Activated naive CD4-positive, alpha-beta T cell (primary cell): ENCODE data around the gene C10orf67.
"Not testable (repeated sequence)": the region's sequence is repeated elsewhere in the genome, so short reads cannot be mapped to it uniquely, and the experiment has no call there.

Source experiments
- DNase-seq, 4 experiments: peaks; one replicate each; lab custom pipeline; 2025; lab: John Stamatoyannopoulos, UW

C10orf67 gene

GRCh38 chr10:23263441-23264164 is 81.0 kb downstream of the C10orf67 start:
- DNase-seq = no peak

GRCh38 chr10:23262928-23263327 is 81.7 kb downstream of the C10orf67 start:
- no peak for DNase-seq

GRCh38 chr10:23258516-23258915 is 86.1 kb downstream of the C10orf67 start:
- no peak for DNase-seq

- no peak for DNase-seq
Observed at GRCh38 chr10:23253780-23254179, 90.8 kb downstream of the C10orf67 start.

GRCh38 chr10:23252859-23253258 is 91.7 kb downstream of the C10orf67 start:
- DNase-seq = not testable (repeated sequence)

- not testable (repeated sequence) for DNase-seq
Observed at GRCh38 chr10:23241779-23242178, 102.8 kb downstream of the C10orf67 start.

- no peak for DNase-seq
Observed at GRCh38 chr10:23238015-23238414, 106.6 kb downstream of the C10orf67 start.

GRCh38 chr10:23230582-23230981 is 114.0 kb downstream of the C10orf67 start:
- no peak for DNase-seq

GRCh38 chr10:23217471-23217870 is 127.1 kb downstream of the C10orf67 start:
- DNase-seq = no peak

- no peak for DNase-seq
Observed at GRCh38 chr10:23205972-23206642, 138.5 kb downstream of the C10orf67 start.

GRCh38 chr10:23204773-23205172 is 139.8 kb downstream of the C10orf67 start:
- no peak for DNase-seq

GRCh38 chr10:23203369-23204325 is 140.9 kb downstream of the C10orf67 start:
- DNase-seq = no peak

- DNase-seq = no peak
Observed at GRCh38 chr10:23202779-23203178, 141.8 kb downstream of the C10orf67 start.

- DNase-seq = no peak
Observed at GRCh38 chr10:23201837-23202236, 142.8 kb downstream of the C10orf67 start.

GRCh38 chr10:23200997-23201652 is 143.5 kb downstream of the C10orf67 start:
- no peak for DNase-seq

GRCh38 chr10:23200586-23200985 is 144.0 kb downstream of the C10orf67 start:
- DNase-seq = no peak

- no peak for DNase-seq
Observed at GRCh38 chr10:23199768-23200511, 144.7 kb downstream of the C10orf67 start.

- no peak for DNase-seq
Observed at GRCh38 chr10:23198940-23199767, 145.4 kb downstream of the C10orf67 start.

GRCh38 chr10:23198610-23198939 is 146.0 kb downstream of the C10orf67 start:
- no peak for DNase-seq

GRCh38 chr10:23197416-23197861 is 147.2 kb downstream of the C10orf67 start:
- DNase-seq = no peak
